Right atrium auricular region (tissue), 2 donors: ENCODE measurements around the gene URB1. TPM values are rescaled to one million over a fixed set of nuclear protein-coding genes. Genes with fewer than 3 reads are reported as not detected.

ENCODE experiments used
- DNase-seq: peaks from one replicate; pipeline ENCODE4 v3.0.0-alpha.2; 2019; ENCODE audit warnings: low spot score
- H3K27ac ChIP-seq, 2 donors: fragments of 200-600 bp; sonication (generic); 1 replicate in 1 of 2; 2 replicates in 1 of 2; pipeline ENCODE4 v1.5.1; 2016 to 2019
- H3K27me3 ChIP-seq, 2 donors: fragments of 200-600 bp; sonication (generic); one replicate each; pipeline versions ENCODE4 v1.5.1 to v1.6.0; 2017 to 2019
- H3K36me3 ChIP-seq: fragments of 200-600 bp; sonication (generic); one replicate; pipeline ENCODE4 v1.5.1; 2016
- H3K4me1 ChIP-seq, 2 donors: fragments of 200-600 bp; sonication (generic); one replicate each; pipeline versions ENCODE4 v1.5.1 to v1.6.0; 2017 to 2019
- H3K4me3 ChIP-seq, 2 donors: fragments of 200-600 bp; sonication (generic); 1 replicate in 1 of 2; 2 replicates in 1 of 2; pipeline ENCODE4 v1.5.1; 2017 to 2019; ENCODE audit warnings: mild to moderate bottlenecking in 1 of 2, moderate library complexity in 1 of 2
- H3K9me3 ChIP-seq, 2 donors: fragments of 200-600 bp; sonication (generic); one replicate each; pipeline ENCODE4 v1.5.1; 2019
- total RNA-seq, 2 donors: library from RNA; depleted of rRNA; stranded (reverse); fragments of >200 nt; gene quantifications; one replicate each; pipeline ENCODE4 v1.1.0, GENCODE V29; 2016
- TF ChIP-seq, protein P1 (sequence below), 2 donors: fragments of 200-600 bp; sonication (generic); IDR thresholded peaks; one replicate each; pipeline ENCODE4 v1.5.1; 2019; ENCODE audit warnings: antibody characterized with exemption in 2 of 2

Gene URB1
- total RNA-seq, 2 donors from 2014 or later = 8.6 to 12.2 TPM

DNA sequence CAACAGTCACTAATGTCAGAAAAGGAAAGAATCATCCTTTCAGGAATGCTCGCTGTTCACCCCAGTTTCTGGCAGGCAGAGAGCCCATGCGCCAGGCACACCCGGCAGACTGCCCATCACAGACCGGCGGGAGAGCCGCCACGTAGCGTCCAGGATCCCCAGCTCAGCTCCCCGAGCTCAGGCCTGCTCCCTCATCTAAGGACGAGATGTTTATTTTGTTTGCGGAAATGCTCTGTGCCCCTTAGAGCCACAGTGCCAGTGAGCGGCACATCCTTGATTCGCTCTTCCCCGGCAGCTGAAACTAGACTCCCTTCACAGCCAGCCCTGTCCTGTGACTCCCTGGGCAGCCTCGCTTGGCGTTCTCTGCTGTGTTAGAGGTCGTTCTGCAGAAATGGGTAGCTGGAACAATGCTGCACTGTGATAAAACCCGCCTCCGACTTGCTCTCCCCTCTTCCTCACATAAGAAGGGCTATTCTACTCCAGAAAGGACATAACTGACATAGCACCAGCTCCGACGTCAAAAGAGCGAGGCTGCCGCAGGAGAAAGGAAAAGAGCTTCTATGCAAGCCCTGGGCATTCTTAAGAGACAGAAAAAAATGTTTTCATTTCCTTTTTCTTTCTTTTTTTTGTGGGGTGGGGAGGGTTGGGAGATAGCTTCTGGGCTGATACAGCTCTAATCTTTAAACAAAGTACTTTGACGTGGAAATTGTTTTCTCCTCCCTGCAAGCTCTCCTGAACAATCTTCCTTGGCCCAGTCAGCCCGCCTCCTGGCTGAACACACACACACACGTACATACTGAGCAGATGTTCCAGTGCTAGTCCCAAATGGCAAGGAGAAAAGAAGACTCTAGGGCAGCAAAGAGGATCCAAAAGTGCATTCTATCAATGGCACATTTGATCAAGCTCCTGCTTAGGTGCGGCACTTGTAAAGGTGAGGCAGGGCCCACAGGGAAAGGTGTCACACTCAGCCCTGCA is 56.9 kb downstream of the URB1 start:
- H3K4me3 ChIP-seq = no peak overlapping the region
- peaks cover 74% of the 10 kb centered on the region for H3K36me3 ChIP-seq
- DNase-seq = no peak
- no peaks in the 10 kb centered on the region for H3K27me3 ChIP-seq
- no peak overlapping the region for H3K27ac ChIP-seq
- TF ChIP-seq, protein P1, sequence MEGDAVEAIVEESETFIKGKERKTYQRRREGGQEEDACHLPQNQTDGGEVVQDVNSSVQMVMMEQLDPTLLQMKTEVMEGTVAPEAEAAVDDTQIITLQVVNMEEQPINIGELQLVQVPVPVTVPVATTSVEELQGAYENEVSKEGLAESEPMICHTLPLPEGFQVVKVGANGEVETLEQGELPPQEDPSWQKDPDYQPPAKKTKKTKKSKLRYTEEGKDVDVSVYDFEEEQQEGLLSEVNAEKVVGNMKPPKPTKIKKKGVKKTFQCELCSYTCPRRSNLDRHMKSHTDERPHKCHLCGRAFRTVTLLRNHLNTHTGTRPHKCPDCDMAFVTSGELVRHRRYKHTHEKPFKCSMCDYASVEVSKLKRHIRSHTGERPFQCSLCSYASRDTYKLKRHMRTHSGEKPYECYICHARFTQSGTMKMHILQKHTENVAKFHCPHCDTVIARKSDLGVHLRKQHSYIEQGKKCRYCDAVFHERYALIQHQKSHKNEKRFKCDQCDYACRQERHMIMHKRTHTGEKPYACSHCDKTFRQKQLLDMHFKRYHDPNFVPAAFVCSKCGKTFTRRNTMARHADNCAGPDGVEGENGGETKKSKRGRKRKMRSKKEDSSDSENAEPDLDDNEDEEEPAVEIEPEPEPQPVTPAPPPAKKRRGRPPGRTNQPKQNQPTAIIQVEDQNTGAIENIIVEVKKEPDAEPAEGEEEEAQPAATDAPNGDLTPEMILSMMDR (IDR thresholded peaks at IDR 0.05) = no peak
- no peaks in the 10 kb centered on the region for H3K4me1 ChIP-seq
- no peaks in the 10 kb centered on the region for H3K9me3 ChIP-seq

DNA sequence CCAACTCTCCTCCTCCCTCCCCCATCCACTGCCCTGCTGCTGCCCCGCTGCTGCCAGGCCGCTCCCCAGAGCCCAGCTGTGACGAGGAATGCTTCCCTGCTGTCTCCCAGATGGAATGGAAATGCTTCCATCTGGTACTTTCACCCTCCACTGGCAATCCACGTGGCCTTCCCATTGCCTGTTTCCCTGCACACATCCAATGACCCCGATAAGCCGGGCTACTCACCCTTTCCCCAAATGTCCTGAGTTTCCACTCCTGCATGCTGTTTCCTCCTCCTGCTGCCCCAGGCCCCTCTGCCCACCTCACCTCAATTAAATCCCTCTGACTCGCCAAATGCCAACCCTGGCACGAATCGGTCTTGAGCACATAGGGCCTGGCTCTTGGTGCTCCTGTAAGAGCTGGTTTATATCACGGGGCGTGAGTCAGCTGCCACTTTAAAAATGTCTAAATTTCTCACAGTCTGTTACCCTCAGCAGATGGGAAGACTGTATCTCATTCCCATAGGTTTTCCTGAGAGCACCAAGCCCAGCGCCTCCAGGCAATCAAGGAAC is 57.8 kb downstream of the URB1 start:
- Histone ChIP-seq H3K27ac (no peak overlapping the region), H3K4me1 (no peaks in the 10 kb centered on the region), H3K36me3 (peaks cover 72% of the 10 kb centered on the region), H3K4me3 (no peak overlapping the region), H3K9me3 (no peaks in the 10 kb centered on the region), H3K27me3 (no peaks in the 10 kb centered on the region)
- DNase-seq = no peak
- TF ChIP-seq, protein P1 (IDR thresholded peaks at IDR 0.05) = no peak

DNA sequence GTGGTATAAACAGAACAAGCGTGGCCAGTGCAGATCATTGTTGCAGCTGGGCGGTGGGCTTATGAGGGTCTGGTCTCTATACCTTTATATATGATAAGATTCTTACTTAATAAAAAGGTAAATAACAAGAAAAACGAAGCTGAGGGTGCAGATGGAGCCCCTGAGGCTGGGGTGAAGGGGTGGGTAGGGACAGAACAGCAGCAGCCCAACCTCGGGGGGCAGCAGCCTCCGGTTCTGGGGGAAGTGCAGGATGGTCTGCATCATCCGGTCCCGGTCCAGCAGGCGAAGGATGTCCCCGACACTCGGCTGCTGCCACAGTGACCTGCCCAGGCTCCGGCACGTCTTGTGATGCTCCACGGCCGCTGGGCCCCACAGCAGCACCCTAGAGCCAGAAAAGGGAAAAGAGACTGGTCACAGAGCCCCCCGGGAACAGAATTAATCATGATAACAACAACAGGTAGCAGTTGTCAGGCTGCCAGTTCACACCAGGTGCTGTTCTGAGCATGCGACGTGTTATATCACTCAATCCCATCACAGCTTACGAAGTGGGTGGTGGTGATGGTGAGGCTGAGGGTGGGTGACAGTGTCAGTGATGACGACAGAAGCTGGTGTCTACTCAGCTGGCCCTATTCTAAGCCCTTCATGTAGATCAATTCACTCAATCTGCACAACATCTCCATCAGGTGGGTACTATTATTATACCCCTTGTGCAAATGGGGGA is 58.7 kb downstream of the URB1 start:
- Histone ChIP-seq H3K27ac (no peak overlapping the region), H3K9me3 (no peaks in the 10 kb centered on the region), H3K4me1 (peaks cover 0 to 4% of the 10 kb centered on the region in 2 donors), H3K4me3 (no peak overlapping the region), H3K36me3 (peaks cover 68% of the 10 kb centered on the region), H3K27me3 (no peaks in the 10 kb centered on the region)
- DNase-seq = no peak
- TF ChIP-seq, protein P1 (IDR thresholded peaks at IDR 0.05) = no peak

DNA sequence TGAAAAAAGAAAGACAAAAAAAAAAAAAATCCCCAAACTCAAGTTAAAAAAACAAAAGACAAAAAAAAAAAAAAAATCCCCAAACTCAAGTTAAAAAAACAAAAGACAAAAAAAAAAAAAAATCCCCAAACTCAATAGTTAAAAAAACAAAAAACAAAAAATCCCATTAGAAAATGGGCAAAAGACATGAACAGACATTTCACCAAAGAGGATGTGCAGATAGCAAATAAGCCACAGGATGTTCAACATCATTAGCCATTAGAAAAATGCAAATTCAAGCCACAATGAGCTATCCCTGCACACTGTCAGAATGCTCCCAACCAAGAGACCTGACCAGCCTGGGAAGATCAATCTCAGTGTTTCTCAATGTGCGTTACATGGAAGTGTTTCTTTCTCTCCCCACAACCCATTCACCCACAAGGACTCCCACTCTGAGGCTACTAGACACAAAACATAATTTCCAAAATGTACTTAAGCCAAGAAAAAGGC is 60.3 kb downstream of the URB1 start:
- peaks cover 0 to 18% of the 10 kb centered on the region in 2 donors for H3K4me1 ChIP-seq
- H3K9me3 ChIP-seq = no peaks in the 10 kb centered on the region
- H3K4me3 ChIP-seq = no peak overlapping the region
- TF ChIP-seq, protein P1 (IDR thresholded peaks at IDR 0.05) = no peak
- peaks cover 60% of the 10 kb centered on the region for H3K36me3 ChIP-seq
- no peaks in the 10 kb centered on the region for H3K27me3 ChIP-seq
- H3K27ac ChIP-seq = no peak overlapping the region
- no peak for DNase-seq

DNA sequence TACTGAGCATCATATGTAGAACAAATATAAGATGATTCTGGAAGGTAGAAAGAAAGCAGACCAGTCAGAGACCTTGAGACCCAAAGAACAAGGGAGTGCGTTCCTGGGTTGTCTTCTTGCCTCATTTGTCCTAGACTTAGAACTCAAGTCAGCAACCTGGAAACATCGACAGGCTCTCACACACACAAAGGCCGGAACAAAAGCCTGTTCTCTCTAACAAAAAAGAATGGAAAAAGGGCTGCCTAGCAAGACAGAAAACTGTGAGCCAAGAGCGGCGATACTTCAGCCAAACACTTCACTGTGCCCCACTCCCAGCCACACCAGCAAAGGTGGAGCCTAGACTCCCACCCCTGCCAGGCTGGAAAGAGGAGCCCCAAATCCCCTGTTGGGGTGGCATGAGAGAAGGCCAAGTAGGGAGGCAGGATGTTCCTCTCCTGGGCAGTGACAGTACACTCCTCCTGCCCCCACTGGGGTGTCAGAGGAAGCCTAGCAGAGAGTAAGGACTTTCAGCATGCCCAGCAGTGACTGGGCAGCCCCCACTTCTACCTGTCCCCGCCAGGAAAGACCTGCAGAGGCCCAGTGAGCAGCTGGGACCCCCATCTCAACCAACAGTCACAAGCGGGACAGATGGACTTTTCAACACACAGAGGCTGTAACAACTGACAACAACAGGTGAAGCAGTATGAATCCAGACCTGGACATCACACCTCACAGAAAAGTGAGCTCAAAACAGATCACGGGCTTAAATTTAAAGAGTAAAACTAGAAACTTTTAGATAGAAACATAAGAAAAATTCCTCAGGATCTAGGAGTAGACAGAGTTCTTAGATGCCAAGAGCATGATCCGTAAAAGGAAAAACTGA is 61.1 kb downstream of the URB1 start:
- no peak for DNase-seq
- no peaks in the 10 kb centered on the region for H3K27me3 ChIP-seq
- no peak overlapping the region for H3K27ac ChIP-seq
- no peak overlapping the region for H3K4me3 ChIP-seq
- peaks cover 56% of the 10 kb centered on the region for H3K36me3 ChIP-seq
- H3K9me3 ChIP-seq = no peaks in the 10 kb centered on the region
- H3K4me1 ChIP-seq = peaks cover 0 to 18% of the 10 kb centered on the region in 2 donors
- TF ChIP-seq, protein P1 (IDR thresholded peaks at IDR 0.05) = no peak
